Urinary bladder (tissue), 4 donors: Measurements from ENCODE around the gene PGF. TPM values are rescaled to one million over a fixed set of nuclear protein-coding genes. Genes with fewer than 3 reads are reported as not detected.

Experiments used
- DNase-seq: peaks from one replicate; pipeline ENCODE4 v3.0.0-alpha.2; 2015; ENCODE audit errors: extremely low spot score
- H3K27ac ChIP-seq: one replicate; pipeline ENCODE4 v1.5.1; 2013; ENCODE audit warnings: low read depth, mild to moderate bottlenecking, moderate library complexity
- H3K36me3 ChIP-seq: one replicate; pipeline ENCODE4 v1.6.1; 2013; ENCODE audit warnings: mild to moderate bottlenecking, moderate library complexity; ENCODE audit not compliant: insufficient read depth
- H3K4me1 ChIP-seq: one replicate; pipeline ENCODE4 v1.6.1; 2013; ENCODE audit warnings: mild to moderate bottlenecking, moderate library complexity; ENCODE audit not compliant: insufficient read depth
- H3K4me3 ChIP-seq: one replicate; pipeline ENCODE4 v1.5.1; 2013; ENCODE audit warnings: low read depth, low read length
- WGBS: extraction: QIAGEN DNeasy Blood & Tissue Kit; methylation state at CpG from one replicate; pipeline ENCODE4 v1.1.7; 2013; 5-methylcytosine and 5-hydroxymethylcytosine counted together
- polyA plus RNA-seq: library from polyadenylated mRNA; stranded (reverse); fragments of 200-250 nt; gene quantifications from one replicate; pipeline ENCODE4 v1.2.3, GENCODE V29; 2013
- total RNA-seq: library from RNA; depleted of rRNA; stranded (reverse); fragments of >200 nt; gene quantifications from one replicate; pipeline ENCODE4 v1.2.3, GENCODE V29; 2014
- donor health status: healthy with polysubstance abuse.
- donor health status: healthy.

Gene PGF
- total and polyA plus RNA-seq, 2 donors, result 7.3 to 18.7 TPM

DNA sequence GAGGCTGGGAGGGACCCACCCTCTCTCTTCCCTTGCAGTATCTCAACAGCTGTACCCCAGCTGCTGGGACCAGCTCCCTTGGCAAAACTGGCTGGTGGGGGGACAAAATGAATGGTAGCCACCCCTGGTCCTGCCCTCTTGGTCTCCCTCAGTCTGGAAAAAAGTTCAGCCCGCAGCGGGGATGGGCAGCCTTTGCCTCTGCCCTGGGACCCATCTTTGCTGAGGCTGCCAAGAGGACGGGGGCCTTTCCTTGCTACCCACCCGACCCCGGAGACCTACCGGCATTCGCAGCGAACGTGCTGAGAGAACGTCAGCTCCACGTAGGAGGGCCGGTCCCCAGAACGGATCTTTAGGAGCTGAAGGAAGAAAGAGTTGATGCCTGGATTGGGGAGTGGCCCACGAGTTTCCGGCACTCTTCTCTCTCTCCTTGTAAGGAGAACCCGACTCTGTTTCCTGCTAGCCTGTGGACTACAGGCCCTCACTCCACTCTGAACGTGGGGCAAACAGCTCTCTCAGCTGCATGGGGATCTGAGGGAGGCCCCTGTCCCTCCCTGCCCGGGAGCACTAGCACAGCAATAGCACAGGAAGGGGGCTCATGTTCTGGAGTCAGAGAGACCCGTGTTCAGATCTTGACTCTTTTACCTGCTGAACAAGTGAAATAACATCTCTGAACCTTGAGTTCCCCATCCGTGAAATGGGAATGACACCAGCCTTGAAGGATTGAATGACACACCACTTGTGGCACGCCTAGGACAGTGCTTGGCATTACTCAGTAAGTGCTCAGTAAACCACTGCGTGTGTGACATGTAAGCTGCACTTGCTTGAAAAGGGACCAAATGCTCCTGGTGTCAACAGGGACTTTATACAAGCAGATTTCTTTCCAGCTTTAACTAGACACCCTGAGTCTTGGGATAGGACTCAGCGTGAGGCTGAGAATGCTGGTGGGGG lies 6.9 kb downstream of the PGF start:
- Histone ChIP-seq H3K27ac (peak overlapping the region; percentile 15), H3K4me3 (no peak overlapping the region), H3K36me3 (no peaks in the 10 kb centered on the region), H3K4me1 (no peaks in the 10 kb centered on the region)
- WGBS, result 52% methylated on average over 23 of the region's 23 CpGs
- no peak for DNase-seq

- no peak for DNase-seq
- Histone ChIP-seq H3K36me3 (no peaks in the 10 kb centered on the region), H3K4me3 (no peak overlapping the region), H3K27ac (peak overlapping the region; percentile 15), H3K4me1 (no peaks in the 10 kb centered on the region)
- 72% methylated on average over 13 of the region's 13 CpGs for WGBS
These were observed 7.8 kb downstream of the PGF start for GRCh38 chr14:74947353-74948227.

DNA sequence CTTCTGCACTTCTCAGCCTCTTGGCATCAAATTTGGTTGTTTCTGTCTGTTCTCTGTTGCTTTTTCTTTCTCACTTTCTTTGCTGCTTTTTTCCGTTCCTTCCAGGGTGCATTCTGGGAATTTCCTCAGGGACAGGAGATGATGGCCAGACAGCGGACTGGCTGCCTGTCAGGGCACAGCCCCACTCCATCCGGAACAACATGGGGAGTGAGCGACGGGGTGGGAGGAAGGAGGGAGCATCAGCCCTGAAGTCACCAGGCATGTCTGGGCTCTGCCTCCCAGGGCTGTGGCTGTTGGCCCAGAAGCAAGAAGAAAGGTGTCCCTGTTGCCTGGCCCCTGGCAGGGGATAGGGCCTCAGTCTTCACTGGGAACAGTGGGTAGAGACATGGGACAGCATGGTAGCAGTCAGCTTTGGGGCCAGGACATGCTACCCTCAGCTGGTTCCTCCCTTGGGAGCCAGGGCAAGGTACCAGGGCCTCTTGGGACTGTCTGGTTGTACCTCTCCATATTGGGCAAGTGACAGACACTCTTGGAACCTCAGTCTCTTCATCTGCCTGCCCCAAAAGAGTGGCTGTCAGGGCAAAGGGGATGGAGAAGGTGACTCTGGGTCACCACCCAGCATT lies 8.6 kb downstream of the PGF start:
- DNase-seq, result no peak
- no peak overlapping the region for H3K4me3 ChIP-seq
- 19% methylated on average over 5 of the region's 5 CpGs for WGBS
- no peaks in the 10 kb centered on the region for H3K4me1 ChIP-seq
- no peaks in the 10 kb centered on the region for H3K36me3 ChIP-seq
- no peak overlapping the region for H3K27ac ChIP-seq

GRCh38 chr14:74945852-74946658 lies 9.3 kb downstream of the PGF start:
- WGBS, result 44% methylated on average over 17 of the region's 17 CpGs
- no peak overlapping the region for H3K27ac ChIP-seq
- no peak for DNase-seq

DNA sequence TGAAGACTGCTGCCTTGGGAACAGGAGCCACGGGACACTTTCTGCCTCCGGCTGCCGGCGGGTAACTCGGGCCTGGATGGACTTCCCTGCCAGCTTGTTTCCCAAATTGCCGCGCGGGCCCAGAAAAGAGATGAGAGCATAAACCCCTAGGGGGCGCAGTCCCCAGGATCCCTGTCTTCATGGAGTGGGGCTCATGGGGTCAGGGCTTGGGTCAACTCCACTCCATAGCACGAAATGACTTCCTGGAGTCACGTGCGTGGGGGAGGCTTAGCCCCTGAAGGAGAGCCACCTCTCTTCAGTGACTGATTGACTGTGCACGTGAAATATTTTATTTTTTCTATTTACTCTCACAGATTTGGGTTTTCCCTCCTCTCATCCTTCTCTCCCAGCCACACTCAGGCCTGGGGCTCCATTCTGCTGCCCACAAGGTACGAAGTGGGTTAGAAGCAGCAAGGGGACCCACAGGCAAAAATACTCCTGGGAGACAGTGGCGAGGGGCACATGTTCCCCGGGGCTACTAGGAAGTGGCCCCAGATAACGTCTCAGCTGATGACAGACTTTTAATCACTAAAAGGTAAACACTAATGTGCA lies 10.0 kb downstream of the PGF start:
- no peak overlapping the region for H3K27ac ChIP-seq
- H3K36me3 ChIP-seq, result no peaks in the 10 kb centered on the region
- H3K4me1 ChIP-seq, result no peaks in the 10 kb centered on the region
- WGBS, result 74% methylated on average over 17 of the region's 17 CpGs
- DNase-seq, result no peak
- H3K4me3 ChIP-seq, result no peak overlapping the region

More at GRCh38 chr14:74945852-74946658, 9.3 kb downstream of the PGF start:
- no peaks in the 10 kb centered on the region for H3K4me1 ChIP-seq
- H3K36me3 ChIP-seq, result no peaks in the 10 kb centered on the region
- H3K4me3 ChIP-seq, result no peak overlapping the region

- H3K4me1 ChIP-seq, result no peaks in the 10 kb centered on the region
- H3K4me3 ChIP-seq, result no peak overlapping the region
- DNase-seq, result no peak
These were observed 12.8 kb downstream of the PGF start for GRCh38 chr14:74942608-74943007.

DNA sequence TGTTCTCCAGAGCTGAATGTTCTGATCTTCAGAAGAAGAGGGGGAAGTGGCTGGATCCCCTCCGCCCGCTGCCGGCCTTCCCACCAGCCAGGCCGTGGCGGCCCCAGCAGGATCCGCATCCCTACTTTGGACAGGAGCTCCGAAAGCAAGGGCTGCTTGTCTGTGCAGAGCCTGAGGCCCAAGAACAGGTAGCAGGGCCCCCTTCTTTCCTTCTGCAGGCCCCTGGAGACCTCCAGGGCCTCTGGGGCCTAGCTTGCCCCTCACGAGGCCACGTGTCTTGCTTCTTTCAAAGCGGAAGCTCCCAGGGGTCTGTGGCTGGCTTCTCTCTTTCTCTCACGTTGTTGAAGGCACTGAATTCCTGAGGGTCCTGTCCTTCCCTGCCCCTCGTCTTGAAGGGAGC lies 13.2 kb downstream of the PGF start:
- no peaks in the 10 kb centered on the region for H3K4me1 ChIP-seq
- no peak for DNase-seq
- 77% methylated on average over 12 of the region's 12 CpGs for whole genome bisulfite sequencing
- H3K4me3 ChIP-seq, result no peak overlapping the region
- H3K27ac ChIP-seq, result no peak overlapping the region
- no peaks in the 10 kb centered on the region for H3K36me3 ChIP-seq

More at GRCh38 chr14:74942608-74943007, 12.8 kb downstream of the PGF start:
- WGBS, result 83% methylated on average over 11 of the region's 11 CpGs
- Histone ChIP-seq H3K27ac (no peak overlapping the region), H3K36me3 (no peaks in the 10 kb centered on the region)

- DNase-seq, result no peak
- H3K4me3 ChIP-seq, result no peak overlapping the region
- H3K4me1 ChIP-seq, result no peaks in the 10 kb centered on the region
- H3K27ac ChIP-seq, result peak overlapping the region; percentile 40
- no peaks in the 10 kb centered on the region for H3K36me3 ChIP-seq
- 35% methylated on average over 13 of the region's 13 CpGs for WGBS
These were observed 13.7 kb downstream of the PGF start for GRCh38 chr14:74941676-74942097.

- Histone ChIP-seq H3K36me3 (no peaks in the 10 kb centered on the region), H3K27ac (peak overlapping the region; percentile 40), H3K4me1 (no peaks in the 10 kb centered on the region), H3K4me3 (no peak overlapping the region)
- no peak for DNase-seq
- WGBS, result 89% methylated on average over 18 of the region's 18 CpGs
These were observed 14.3 kb downstream of the PGF start for GRCh38 chr14:74940956-74941565.

DNA sequence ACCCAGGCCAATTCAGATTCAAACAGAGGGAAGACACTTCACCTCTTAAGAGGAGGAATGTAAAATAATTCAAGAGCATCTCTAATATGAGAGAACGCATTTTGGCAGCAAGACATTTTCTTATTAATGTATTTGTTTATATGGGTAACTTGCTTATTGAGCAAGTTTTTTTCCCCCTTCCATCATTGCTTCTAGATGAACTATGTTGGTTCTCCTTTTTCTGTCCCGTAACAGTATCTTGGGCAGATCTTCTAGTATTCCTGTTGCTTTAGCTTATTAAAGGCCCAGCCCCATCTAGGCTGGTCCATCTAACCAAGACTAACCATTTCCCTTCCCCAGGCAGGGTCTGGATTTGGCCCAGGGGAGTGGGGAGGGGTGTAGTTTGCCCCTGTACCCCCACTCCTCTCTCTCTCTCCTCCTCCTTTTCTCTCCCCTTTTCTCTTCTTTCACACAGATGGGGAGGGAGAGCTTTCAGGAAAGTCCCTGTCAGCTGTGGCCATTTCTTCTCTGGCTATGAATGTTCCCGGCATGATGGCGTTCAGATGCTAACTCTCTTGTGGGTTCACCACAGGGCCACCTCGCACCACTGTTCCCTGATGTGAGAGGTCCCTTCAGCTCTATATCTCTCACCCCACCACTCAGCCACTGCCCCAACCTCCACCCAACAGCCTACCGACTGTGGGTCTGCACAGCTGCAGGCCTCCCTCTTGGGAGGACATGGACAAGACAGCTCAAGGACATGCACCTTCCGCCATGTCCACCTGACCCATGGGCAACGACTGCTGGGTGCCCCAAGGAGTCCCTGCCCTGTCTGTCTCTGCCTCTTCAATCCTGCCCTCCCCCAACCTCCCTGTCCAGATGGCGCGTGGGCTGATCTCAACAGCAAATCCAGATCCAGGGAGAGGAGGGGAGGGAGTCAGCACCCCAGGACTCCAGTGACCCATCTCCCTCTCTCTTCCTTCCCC lies 16.6 kb downstream of the PGF start:
- Histone ChIP-seq H3K4me1 (no peaks in the 10 kb centered on the region), H3K36me3 (no peaks in the 10 kb centered on the region), H3K27ac (peak overlapping the region; percentile 76), H3K4me3 (no peak overlapping the region)
- DNase-seq, result no peak
- 95% methylated on average over 10 of the region's 10 CpGs for WGBS

- H3K36me3 ChIP-seq, result no peaks in the 10 kb centered on the region
- H3K27ac ChIP-seq, result no peak overlapping the region
- WGBS, result 86% methylated on average over 2 of the region's 2 CpGs
- H3K4me1 ChIP-seq, result no peaks in the 10 kb centered on the region
- H3K4me3 ChIP-seq, result no peak overlapping the region
- no peak for DNase-seq
These were observed 18.2 kb downstream of the PGF start for GRCh38 chr14:74937171-74937570.
